NK-92 (cell line): ENCODE measurements around the gene IQCK.
"Not testable (repeated sequence)": the region's sequence is repeated elsewhere in the genome, so short reads cannot be mapped to it uniquely, and the experiment has no call there.

Experiments used
- DNase-seq: peaks from one replicate; lab custom pipeline; 2025; ENCODE audit not compliant: unreplicated experiment; lab: John Stamatoyannopoulos, UW

Gene IQCK

GRCh38 chr16:19716183-19716582 lies 1.9 kb upstream of the IQCK start:
- no peak for DNase-seq

- not testable (repeated sequence) for DNase-seq
These were observed 1.3 kb upstream of the IQCK start for GRCh38 chr16:19716728-19717127.

GRCh38 chr16:19717314-19717713 lies 757 bp upstream of the IQCK start:
- DNase-seq, result no peak

- DNase-seq, result no peak
These were observed 524 bp downstream of the IQCK start for GRCh38 chr16:19718624-19718965.

- no peak for DNase-seq
These were observed 4.3 kb downstream of the IQCK start for GRCh38 chr16:19722269-19722952.

- DNase-seq, result no peak
These were observed 4.9 kb downstream of the IQCK start for GRCh38 chr16:19722981-19723380.

GRCh38 chr16:19728636-19728965 lies 10.5 kb downstream of the IQCK start:
- DNase-seq, result no peak

- no peak for DNase-seq
These were observed 15.5 kb downstream of the IQCK start for GRCh38 chr16:19733551-19733950.

- DNase-seq, result no peak
These were observed 17.2 kb downstream of the IQCK start for GRCh38 chr16:19735074-19735867.

GRCh38 chr16:19737306-19738038 lies 19.4 kb downstream of the IQCK start:
- DNase-seq, result no peak

GRCh38 chr16:19741354-19741753 lies 23.3 kb downstream of the IQCK start:
- no peak for DNase-seq

GRCh38 chr16:19743816-19744159 lies 25.7 kb downstream of the IQCK start:
- no peak for DNase-seq

GRCh38 chr16:19744670-19745069 lies 26.6 kb downstream of the IQCK start:
- no peak for DNase-seq

GRCh38 chr16:19745286-19746010 lies 27.4 kb downstream of the IQCK start:
- DNase-seq, result no peak

- no peak for DNase-seq
These were observed 28.5 kb downstream of the IQCK start for GRCh38 chr16:19746561-19746960.

- no peak for DNase-seq
These were observed 30.5 kb downstream of the IQCK start for GRCh38 chr16:19748389-19749168.

GRCh38 chr16:19749571-19750080 lies 31.6 kb downstream of the IQCK start:
- DNase-seq, result no peak

- DNase-seq, result no peak
These were observed 33.7 kb downstream of the IQCK start for GRCh38 chr16:19751478-19752385.

- DNase-seq, result no peak
These were observed 36.0 kb downstream of the IQCK start for GRCh38 chr16:19753815-19754643.
